NCI-H187 treated with DMSO at 0.1 percent for 48 hours (cell line): ENCODE results near the gene RAB8B.

Experiments
- DNase-seq: peaks from one replicate; lab custom pipeline; 2025; lab: John Stamatoyannopoulos, UW

RAB8B gene

GRCh38 chr15:63238171-63238570 lies 48.8 kb downstream of the RAB8B start:
- DNase-seq, result no peak

DNA sequence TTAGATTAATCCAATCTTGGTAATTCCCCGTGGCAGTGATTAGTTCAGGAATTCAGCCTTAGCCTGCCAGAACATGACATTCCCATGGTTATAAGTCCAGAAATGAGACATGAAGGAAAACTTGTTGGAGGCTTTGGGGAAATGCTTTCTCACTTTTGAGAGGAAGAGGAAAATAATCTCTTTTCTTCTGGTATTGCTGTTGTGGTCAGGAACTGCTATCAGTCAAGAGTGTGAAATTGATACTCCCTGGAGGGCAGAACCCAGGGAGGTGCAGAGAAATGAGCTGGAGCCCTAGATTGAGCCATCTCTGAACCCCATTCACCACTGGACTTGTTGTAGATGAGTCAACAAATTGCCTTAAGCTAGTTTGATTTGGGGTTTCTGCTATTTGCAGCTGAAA lies 49.4 kb downstream of the RAB8B start:
- no peak for DNase-seq

GRCh38 chr15:63240109-63240508 lies 50.7 kb downstream of the RAB8B start:
- DNase-seq, result no peak

DNA sequence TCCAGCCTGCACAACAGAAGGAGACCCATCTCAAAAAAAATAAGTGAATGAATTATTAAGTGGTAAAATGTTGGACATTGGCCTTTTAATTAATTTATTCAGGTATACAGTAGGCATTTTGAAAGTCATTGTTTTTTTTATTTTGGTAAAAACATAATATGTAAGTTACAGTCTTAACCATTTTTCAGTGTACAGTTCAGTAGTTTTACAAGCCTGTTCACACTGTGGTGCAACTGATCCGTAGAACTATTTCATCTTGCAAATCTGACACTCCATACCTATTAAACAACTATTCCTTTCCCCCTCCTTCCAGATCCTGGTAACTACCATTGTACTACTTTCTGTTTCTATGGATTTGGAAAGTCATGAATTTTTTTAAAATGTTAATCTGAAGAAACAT lies 51.9 kb downstream of the RAB8B start:
- DNase-seq, result no peak

DNA sequence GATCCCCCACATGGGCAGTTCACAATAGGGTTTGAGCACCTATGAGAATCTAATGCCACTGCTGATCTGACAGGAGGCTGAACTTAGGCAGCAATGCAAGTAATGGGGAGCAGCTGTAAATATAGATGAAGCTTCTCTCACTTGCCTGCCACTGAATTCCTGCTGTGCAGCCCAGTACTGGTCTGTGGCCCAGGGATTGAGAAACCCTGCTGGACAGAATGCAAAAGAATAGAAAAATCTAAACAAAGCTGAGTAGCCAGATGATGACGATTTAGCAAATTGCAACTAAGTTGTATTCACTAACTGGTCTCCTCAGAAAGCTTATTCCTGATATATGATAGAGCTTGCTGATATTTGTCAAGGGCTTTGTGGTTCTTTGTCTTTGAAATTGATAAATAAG lies 53.7 kb downstream of the RAB8B start:
- no peak for DNase-seq

DNA sequence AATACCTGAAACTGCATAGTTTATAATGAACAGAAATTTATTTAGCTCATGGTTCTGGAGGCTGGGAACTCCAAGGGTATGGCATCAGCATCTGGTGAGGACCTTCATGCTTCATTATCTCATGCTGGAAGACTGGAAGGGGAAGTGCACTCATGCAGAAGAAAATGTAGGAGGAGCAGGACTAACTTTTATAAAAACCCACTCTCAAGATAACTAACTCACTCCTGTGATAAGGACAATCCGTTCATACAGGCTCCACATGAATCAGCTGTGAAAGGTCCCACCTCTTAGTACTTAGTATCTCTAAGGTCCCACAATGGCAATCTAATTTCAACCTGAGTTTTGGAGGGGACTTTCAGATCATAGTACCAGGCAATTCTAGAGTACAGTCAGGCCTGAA lies 54.4 kb downstream of the RAB8B start:
- DNase-seq, result no peak

DNA sequence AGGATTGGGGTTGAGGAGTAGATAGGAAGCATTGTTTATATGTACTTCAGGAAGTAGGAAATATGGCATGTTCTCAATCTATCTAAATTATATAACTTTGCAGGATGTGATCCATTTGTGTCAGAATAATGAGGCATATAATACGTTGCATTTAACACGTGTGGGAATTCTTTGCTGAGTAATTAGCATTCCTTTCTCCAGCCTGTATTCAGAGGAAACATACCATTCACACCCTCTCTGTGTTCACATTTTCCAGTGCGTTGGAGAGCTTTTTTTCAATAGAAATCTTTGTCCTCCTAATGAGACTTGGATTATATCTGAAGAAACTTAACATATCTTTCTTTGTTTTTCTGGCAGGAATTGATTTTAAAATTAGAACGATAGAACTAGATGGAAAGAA lies 55.0 kb downstream of the RAB8B start:
- DNase-seq, result no peak

- no peak for DNase-seq
Measured at GRCh38 chr15:63244976-63245645, 55.7 kb downstream of the RAB8B start.

- DNase-seq, result no peak
Measured at GRCh38 chr15:63246691-63247469, 57.5 kb downstream of the RAB8B start.

DNA sequence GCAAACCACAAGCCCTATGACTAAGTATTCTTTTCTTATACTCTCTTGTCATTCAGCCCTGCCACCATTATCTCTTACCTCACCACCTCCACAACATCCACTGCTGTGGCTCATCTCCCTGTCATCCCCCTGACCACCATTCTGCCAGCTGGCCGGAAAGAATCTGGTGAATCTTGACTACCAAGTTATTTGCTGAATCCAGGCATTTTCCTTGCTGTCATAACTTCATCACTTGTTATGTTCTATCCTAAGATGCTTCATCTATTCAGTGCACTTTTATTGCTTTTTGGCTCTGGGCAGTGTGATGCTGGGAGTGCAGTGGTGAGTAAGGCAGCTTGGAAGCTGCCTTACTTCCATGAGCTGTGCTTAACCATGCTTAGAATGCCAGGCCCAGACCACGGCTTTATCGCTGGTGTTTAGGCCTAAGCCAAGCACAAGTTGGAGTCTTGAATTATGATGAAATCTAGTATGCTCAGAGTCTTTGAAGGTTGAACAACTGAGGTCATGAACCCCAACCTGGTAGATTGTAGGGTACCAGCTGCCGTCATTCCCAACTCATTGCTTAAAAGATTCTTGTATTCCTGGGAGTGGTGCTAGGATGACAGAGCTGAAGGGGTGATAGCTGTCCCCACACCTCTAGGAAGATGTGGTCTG lies 61.0 kb downstream of the RAB8B start:
- DNase-seq, result no peak

- DNase-seq, result no peak
Measured at GRCh38 chr15:63251701-63252100, 62.3 kb downstream of the RAB8B start.

DNA sequence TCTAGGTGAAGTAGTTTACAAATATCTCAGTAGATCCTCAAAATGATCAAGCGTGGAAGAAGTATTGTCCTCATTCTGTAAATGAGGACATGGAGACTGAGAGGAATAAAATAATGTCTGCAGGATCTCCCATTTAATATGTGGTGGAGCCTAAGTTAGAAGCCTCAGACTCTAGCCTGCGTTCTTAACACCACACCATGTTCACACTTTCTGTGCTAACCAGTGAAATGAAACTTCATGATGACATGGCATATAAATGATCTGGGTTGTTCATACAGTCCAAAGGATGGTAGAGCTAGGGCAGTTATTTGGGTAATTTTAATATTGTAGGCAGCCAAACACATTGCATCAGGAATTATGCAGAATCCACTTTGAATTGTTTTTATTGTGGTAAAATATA lies 62.9 kb downstream of the RAB8B start:
- DNase-seq, result no peak

- DNase-seq, result no peak
Measured at GRCh38 chr15:63254991-63255390, 65.6 kb downstream of the RAB8B start.

GRCh38 chr15:63255489-63255990 lies 66.1 kb downstream of the RAB8B start:
- no peak for DNase-seq

- no peak for DNase-seq
Measured at GRCh38 chr15:63256433-63257274, 67.2 kb downstream of the RAB8B start.

DNA sequence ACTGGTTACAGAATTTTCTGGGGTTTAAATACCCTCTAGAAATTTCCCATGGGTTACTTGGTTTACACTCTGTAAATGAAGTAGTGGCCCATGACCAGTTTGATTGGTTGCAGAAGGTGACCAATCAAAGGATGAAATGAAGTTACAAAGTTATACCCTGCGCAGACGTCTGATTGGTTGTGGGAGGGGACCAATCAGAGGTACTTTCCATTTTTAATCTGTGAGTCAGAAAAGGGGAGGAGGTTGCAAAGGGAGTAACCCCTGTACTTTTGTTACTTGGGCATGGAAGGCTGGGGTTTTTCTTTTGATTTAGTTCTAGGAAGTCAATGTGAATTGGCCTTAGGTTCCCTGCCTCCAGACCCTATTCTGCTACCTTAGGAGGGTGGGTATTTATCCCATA lies 69.3 kb downstream of the RAB8B start:
- no peak for DNase-seq

DNA sequence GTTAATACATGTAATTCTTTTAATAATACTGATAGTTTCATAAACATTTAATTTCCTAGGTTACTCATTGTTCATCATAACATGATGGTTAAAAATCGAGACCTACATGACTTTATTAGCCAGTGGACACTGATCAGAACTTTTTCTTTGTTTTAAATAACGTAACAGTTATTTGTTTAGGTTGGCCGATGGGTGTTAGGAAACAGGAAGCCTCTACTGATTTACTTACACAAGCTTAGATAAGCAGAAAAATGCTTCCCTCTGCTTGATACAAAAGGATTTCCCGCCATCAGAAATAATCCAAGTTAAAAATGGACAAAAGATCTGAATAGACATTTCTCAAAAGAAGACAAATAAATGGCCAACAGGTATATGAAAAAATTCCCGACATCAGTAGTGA lies 71.4 kb downstream of the RAB8B start:
- no peak for DNase-seq

GRCh38 chr15:63261311-63261710 lies 71.9 kb downstream of the RAB8B start:
- DNase-seq, result no peak

DNA sequence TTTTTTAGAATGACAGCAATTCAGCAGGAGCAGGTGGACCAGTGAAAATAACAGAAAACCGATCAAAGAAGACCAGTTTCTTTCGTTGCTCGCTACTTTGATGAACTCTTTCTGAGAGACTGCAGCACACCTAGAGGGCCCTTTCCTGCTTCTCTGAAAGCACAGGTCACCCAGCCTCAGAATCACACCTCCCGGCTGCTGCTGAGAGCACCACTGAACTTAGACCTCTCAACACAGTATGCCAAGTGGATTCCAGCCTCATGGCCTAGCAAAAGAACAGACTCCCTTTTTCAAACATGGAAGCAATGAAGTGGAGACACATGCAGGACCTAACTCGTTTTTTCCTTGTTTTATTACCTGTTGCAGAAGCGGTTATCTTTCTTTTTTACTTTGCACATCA lies 74.1 kb downstream of the RAB8B start:
- DNase-seq, result no peak

GRCh38 chr15:63264688-63265293 lies 75.4 kb downstream of the RAB8B start:
- no peak for DNase-seq

DNA sequence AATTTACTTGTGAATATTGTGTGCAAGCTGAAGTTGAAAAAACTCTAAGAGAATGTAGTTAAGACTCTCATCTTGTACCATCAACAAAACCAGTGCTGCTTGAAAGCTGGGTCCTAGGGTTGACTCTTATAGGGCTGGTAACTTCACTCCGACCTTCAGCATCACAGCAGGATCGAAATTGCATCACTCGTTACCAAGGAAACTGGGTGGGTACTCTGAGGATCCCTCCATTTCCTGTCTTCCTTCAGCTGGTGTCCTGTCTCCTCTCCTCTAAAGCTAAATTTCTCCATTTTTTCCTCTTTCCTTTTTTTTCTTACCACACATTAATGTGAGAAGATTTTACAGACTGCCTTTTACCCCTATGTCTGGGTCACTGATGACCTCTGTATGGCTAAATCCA lies 85.0 kb downstream of the RAB8B start:
- DNase-seq, result no peak
